Gastrocnemius medialis (tissue), 4 donors: ENCODE results near the gene ANKRD55. TPM values are rescaled to one million over a fixed set of nuclear protein-coding genes. Genes with fewer than 3 reads are reported as not detected.
"Not testable (repeated sequence)": the region's sequence is repeated elsewhere in the genome, so short reads cannot be mapped to it uniquely, and the experiment has no call there.

ENCODE experiments used
- ATAC-seq, 2 donors: fragments of 150-250 bp; one replicate each; pipeline ENCODE4 v1.9.1; 2016
- DNase-seq, 2 donors: peaks; one replicate each; pipeline ENCODE4 v3.0.0-alpha.2; 2019
- H3K27ac ChIP-seq, 4 donors: fragments of 200-600 bp; sonication (generic); 1 replicate in 1 of 4; 2 replicates in 3 of 4; pipeline ENCODE4 v1.5.1; 2016 to 2018; ENCODE audit warnings: mild to moderate bottlenecking in 2 of 4, moderate library complexity in 1 of 4
- H3K27me3 ChIP-seq, 3 donors: fragments of 200-600 bp; sonication (generic) in 2 of 3; 1 replicate in 1 of 3; 2 replicates in 2 of 3; pipeline versions ENCODE4 v1.5.1 to v1.6.0; 2016 to 2019; ENCODE audit warnings: mild to moderate bottlenecking in 1 of 3, moderate library complexity in 1 of 3
- H3K36me3 ChIP-seq, 2 donors: fragments of 200-600 bp; sonication (generic) in 1 of 2; one replicate each; pipeline ENCODE4 v1.5.1; 2017 to 2018
- H3K4me1 ChIP-seq, 2 donors: fragments of 200-600 bp; sonication (generic) in 1 of 2; one replicate each; pipeline ENCODE4 v1.5.1; 2016 to 2017; ENCODE audit warnings: mild to moderate bottlenecking in 2 of 2
- H3K4me3 ChIP-seq, 4 donors: fragments of 200-600 bp; sonication (generic) in 3 of 4; 1 replicate in 1 of 4; 2 replicates in 3 of 4; pipeline ENCODE4 v1.5.1; 2016 to 2019; ENCODE audit warnings: mild to moderate bottlenecking in 2 of 4
- H3K9me3 ChIP-seq, 3 donors: fragments of 200-600 bp; sonication (generic) in 2 of 3; 1 replicate in 1 of 3; 2 replicates in 2 of 3; pipeline ENCODE4 v1.5.1; 2016 to 2019
- CTCF ChIP-seq, 5 experiments: fragments of 450-650 bp in 3 of 5; fragments of 200-600 bp in 2 of 5; sonication (generic) in 2 of 5; IDR thresholded peaks in 4 of 5; conservative IDR thresholded peaks in 1 of 5; 1 replicate in 4 of 5; 2 replicates in 1 of 5; pipeline ENCODE4 v1.5.1; 2016 to 2019; ENCODE audit warnings: antibody characterized with exemption in 5 of 5, mild to moderate bottlenecking in 3 of 5, moderate library complexity in 3 of 5
- POLR2A ChIP-seq, 2 donors: fragments of 450-650 bp; IDR thresholded peaks; one replicate each; pipeline ENCODE4 v1.6.1; 2017; ENCODE audit warnings: antibody characterized with exemption in 2 of 2, mild to moderate bottlenecking in 2 of 2, moderate library complexity in 2 of 2
- in situ Hi-C, 4 donors: fragments of 200-750 bp; cut with MboI; loops; one replicate each; pipeline versions ENCODE4 v1.15.0 to v1.8.0; 2017; ENCODE audit warnings: low sequenced_read_pairs in 4 of 4
- intact Hi-C: fragments of 100-400 bp; cut with DNase I; formaldehyde crosslinking; loops from one replicate; pipeline ENCODE4 v1.15.1; 2023; ENCODE audit warnings: low total_unique reads
- total RNA-seq, 4 donors: library from RNA; depleted of rRNA; stranded (reverse); fragments of >200 nt; gene quantifications; one replicate each; pipeline versions ENCODE4 v1.1.0 to v1.2.3, GENCODE V29; 2016

Gene ANKRD55
- total RNA-seq, 4 donors from 2014 or later = not detected

DNA sequence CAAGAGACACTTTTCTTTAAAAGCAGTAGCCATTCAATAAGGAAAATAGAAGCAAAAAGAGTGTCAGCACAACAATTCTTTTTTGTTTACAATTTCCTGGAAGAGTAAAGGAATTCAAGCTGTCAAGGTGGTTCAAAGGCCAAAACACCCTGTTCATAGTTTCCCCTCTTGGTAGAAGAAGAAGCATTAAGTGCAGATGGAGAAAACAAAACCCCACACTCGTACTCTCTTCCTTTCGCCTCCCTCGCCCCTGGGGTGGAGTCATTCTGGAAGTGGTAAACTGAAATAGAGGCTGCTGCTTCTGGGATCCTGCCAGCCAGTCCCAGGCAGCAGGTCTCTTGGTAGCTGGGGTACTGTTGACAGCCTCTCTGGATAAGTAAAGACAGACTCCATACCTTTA is 105.0 kb downstream of the ANKRD55 start:
- no peaks in the 10 kb centered on the region for H3K4me1 ChIP-seq
- in situ Hi-C loops = no loop called here
- H3K27ac ChIP-seq = no peak overlapping the region
- TF ChIP-seq CTCF (IDR thresholded peaks at IDR 0.05 in 4 of 5, conservative IDR thresholded peaks at IDR 0.05 in 1 of 5) = no peak
- no peak for TF ChIP-seq POLR2A (IDR thresholded peaks at IDR 0.05)
- no peak for ATAC-seq
- intact Hi-C loops = no loop called here
- no peaks in the 10 kb centered on the region for H3K36me3 ChIP-seq
- no peak overlapping the region for H3K4me3 ChIP-seq
- H3K27me3 ChIP-seq = no peaks in the 10 kb centered on the region
- DNase-seq = no peak
- H3K9me3 ChIP-seq = no peaks in the 10 kb centered on the region

- ATAC-seq = no peak
- in situ Hi-C loops = no loop called here
These were observed 106.5 kb downstream of the ANKRD55 start for GRCh38 chr5:56126487-56127179.

GRCh38 chr5:56123531-56124243 is 109.4 kb downstream of the ANKRD55 start:
- in situ Hi-C loops (no loop called here), intact Hi-C loops (no loop called here)
- Histone ChIP-seq H3K4me3 (no peak overlapping the region), H3K36me3 (no peaks in the 10 kb centered on the region), H3K27ac (peak overlapping the region in 2 of 4 donors; percentile 25 to 32), H3K9me3 (no peaks in the 10 kb centered on the region), H3K4me1 (no peaks in the 10 kb centered on the region), H3K27me3 (no peaks in the 10 kb centered on the region)
- DNase-seq (no peak), ATAC-seq (peak; percentile 49 to 60)
- TF ChIP-seq CTCF (IDR thresholded peaks at IDR 0.05 in 4 of 5, conservative IDR thresholded peaks at IDR 0.05 in 1 of 5) = no peak
- no peak for TF ChIP-seq POLR2A (IDR thresholded peaks at IDR 0.05)

More at GRCh38 chr5:56126487-56127179, 106.5 kb downstream of the ANKRD55 start:
- Histone ChIP-seq H3K4me1 (no peaks in the 10 kb centered on the region), H3K27me3 (no peaks in the 10 kb centered on the region), H3K27ac (no peak overlapping the region), H3K36me3 (no peaks in the 10 kb centered on the region), H3K9me3 (no peaks in the 10 kb centered on the region), H3K4me3 (no peak overlapping the region)
- intact Hi-C loops = no loop called here
- TF ChIP-seq CTCF (IDR thresholded peaks at IDR 0.05 in 4 of 5, conservative IDR thresholded peaks at IDR 0.05 in 1 of 5) (no peak), POLR2A (IDR thresholded peaks at IDR 0.05) (no peak)
- DNase-seq = no peak

GRCh38 chr5:56122360-56122985 is 110.7 kb downstream of the ANKRD55 start:
- H3K36me3 ChIP-seq, in situ Hi-C loops, H3K4me1 ChIP-seq, DNase-seq, H3K27me3 ChIP-seq, H3K27ac ChIP-seq, H3K4me3 ChIP-seq, intact Hi-C loops, H3K9me3 ChIP-seq, ATAC-seq: not testable (repeated sequence)

- Histone ChIP-seq H3K4me3 (no peak overlapping the region), H3K4me1 (no peaks in the 10 kb centered on the region), H3K27me3 (no peaks in the 10 kb centered on the region), H3K27ac (no peak overlapping the region), H3K36me3 (no peaks in the 10 kb centered on the region), H3K9me3 (no peaks in the 10 kb centered on the region)
- in situ Hi-C loops (no loop called here), intact Hi-C loops (no loop called here)
- TF ChIP-seq CTCF (IDR thresholded peaks at IDR 0.05 in 4 of 5, conservative IDR thresholded peaks at IDR 0.05 in 1 of 5) (no peak), POLR2A (IDR thresholded peaks at IDR 0.05) (no peak)
- no peak for DNase-seq
- ATAC-seq = no peak
These were observed 114.1 kb downstream of the ANKRD55 start for GRCh38 chr5:56119050-56119449.
